AG09319 (cell line): ENCODE data around the gene NEDD4L.

Experiments used
- DNase-seq: peaks from one replicate; pipeline ENCODE4 v3.0.0-alpha.2; 2010; ENCODE audit warnings: low read depth; ENCODE audit errors: extremely low read depth
- TF ChIP-seq, protein P1 (sequence below): IDR thresholded peaks from 2 replicates; pipeline ENCODE4 v1.5.1; 2011; ENCODE audit warnings: low read depth, mild to moderate bottlenecking, inconsistent platforms, low read length, moderate library complexity

The NEDD4L gene

DNA sequence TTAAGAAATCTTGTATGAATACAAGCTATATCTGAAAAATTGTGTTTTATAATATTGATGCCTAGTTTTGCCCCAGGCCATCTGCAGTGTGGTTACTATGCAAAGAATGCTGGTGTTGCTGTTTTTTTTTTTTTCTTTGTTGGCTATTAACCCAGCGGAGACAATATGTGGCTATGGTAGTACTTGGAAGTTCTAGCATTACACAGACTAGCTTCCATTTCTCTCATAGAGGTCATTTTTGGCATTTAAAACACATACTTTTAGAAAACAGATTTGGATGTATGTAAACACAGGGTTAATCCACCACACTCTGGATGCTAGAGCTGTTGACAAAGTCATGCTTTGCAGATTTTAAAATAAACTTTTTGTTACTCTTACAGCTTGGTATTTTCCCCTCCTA, 209.8 kb downstream of the NEDD4L start:
- DNase-seq, result no peak
- TF ChIP-seq, protein P1, sequence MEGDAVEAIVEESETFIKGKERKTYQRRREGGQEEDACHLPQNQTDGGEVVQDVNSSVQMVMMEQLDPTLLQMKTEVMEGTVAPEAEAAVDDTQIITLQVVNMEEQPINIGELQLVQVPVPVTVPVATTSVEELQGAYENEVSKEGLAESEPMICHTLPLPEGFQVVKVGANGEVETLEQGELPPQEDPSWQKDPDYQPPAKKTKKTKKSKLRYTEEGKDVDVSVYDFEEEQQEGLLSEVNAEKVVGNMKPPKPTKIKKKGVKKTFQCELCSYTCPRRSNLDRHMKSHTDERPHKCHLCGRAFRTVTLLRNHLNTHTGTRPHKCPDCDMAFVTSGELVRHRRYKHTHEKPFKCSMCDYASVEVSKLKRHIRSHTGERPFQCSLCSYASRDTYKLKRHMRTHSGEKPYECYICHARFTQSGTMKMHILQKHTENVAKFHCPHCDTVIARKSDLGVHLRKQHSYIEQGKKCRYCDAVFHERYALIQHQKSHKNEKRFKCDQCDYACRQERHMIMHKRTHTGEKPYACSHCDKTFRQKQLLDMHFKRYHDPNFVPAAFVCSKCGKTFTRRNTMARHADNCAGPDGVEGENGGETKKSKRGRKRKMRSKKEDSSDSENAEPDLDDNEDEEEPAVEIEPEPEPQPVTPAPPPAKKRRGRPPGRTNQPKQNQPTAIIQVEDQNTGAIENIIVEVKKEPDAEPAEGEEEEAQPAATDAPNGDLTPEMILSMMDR, result no peak

GRCh38 chr18:58254873-58255511, 211.0 kb downstream of the NEDD4L start:
- TF ChIP-seq, protein P1, result no peak
- DNase-seq, result no peak

DNA sequence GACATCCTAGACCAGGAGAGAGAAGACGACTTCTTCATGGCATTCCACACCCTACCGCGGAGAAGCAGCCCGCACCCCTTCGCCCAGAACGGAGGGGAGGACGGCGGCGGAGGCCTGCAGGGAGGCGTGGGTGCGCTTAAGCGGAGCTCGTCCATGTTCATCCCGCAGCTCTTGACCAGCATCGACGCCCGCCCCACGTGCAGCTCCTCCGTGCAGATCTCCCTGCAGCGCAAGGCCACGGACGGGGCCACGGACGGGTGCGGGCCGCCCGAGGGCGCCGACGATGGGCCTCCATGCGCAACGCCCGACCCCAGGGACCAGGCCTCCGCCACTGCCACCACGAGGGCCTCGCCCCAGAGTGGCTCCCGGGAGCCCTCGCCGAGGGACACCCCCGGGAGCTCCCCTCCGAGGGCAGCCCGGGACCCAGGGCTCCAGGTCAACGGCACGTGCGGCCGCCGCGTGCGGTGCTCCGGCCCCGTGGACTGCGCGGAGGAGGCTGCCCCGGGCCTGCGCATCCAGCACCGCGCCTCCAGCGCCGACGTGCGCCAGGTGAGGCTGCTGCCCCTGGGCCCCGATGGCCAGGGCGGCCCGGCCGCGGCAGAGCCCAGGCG, 211.8 kb downstream of the NEDD4L start:
- TF ChIP-seq, protein P1, result no peak
- no peak for DNase-seq

DNA sequence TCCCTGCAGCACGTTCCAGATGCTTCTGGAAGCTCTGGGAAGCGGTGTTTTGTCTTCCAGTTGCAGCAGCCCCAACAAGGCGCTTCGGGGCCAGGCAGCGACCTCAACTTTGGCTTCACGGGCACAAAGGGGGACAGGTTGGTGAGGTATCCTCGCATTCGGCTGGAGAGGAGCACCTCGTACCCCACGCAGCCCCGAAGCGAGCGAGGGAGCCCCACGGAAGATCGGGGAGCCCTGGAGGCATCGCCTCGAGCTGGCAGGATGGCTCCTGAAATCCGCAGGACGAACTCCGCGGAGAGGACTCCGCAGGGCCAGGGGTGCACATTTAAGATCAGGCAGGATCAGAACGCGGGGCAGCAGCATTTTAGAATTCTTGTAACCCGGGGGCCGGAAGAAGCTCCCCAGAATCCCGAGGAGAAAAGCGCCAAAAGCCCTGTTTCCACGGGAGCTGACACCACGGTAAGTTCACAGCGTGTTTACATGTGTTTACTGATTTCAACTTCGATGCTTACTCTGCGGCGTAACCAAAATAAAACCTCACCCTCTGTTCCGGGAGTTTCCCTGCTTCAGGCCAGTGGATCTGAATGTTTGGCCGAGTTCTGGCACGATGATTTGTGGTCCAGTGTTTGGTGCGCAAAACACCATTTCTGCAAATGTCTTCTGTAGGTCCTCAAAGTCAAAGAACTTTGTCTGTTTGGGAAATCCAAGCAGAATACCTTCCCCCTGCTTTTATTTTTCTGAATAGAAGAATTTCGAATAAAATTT, 212.5 kb downstream of the NEDD4L start:
- no peak for DNase-seq
- TF ChIP-seq, protein P1, result no peak

DNA sequence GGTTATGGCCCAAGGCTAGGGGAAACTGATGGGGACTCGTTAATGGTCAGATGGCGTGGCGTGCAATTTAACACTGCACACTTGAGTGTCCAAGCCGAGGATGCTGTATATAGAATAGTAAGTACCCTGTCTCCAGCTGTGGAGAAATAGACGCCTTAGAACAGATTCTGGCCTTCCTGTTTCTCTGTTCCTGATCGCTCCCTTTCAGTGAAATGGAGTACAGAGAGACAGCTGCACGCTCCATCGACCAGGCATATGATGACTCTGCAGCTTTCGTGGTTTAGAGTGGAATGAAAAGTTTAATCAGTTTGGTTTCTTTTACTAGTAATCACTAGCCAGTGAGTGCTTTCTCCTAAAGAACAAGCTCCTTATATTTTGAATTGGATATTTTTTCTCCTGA, 213.4 kb downstream of the NEDD4L start:
- DNase-seq, result no peak

GRCh38 chr18:58258692-58259342, 214.8 kb downstream of the NEDD4L start:
- no peak for DNase-seq
- TF ChIP-seq, protein P1, result no peak

More for the DNA sequence above, 213.4 kb downstream of the NEDD4L start:
- TF ChIP-seq, protein P1, result no peak
